ENCODE data around the gene USP47. TPM values are rescaled to one million over a fixed set of nuclear protein-coding genes. Genes with fewer than 3 reads are reported as not detected.

Gene USP47
- total and polyA plus RNA-seq, 2 of the 8 experiments (the other 6 are each of a cell fraction or from before 2014, with no cell fraction given) = 4.2 to 21.3 TPM

- no peak overlapping the region for H3K23ac ChIP-seq (ENCODE audit: insufficient read length)
- no peak overlapping the region for H4K91ac ChIP-seq (replicated peaks; ENCODE audit: insufficient read length, low read length)
- no peak overlapping the region for H3K18ac ChIP-seq (ENCODE audit: extremely low read depth, low read length)
- 90% methylated on average over 2 of the region's 2 CpGs; no CpG with 5 or more reads in 1 of the 2 experiments for WGBS, 2 experiments (ENCODE audit: extremely low coverage in 1 of 2, insufficient coverage in 1 of 2, insufficient read length in 1 of 2, insufficient replicate concordance in 2 of 2, low coverage in 1 of 2, low lambda C conversion rate in 2 of 2, missing lambda C conversion rate in 1 of 2)
- H4K5ac ChIP-seq (ENCODE audit: insufficient read length, low read depth, low read length) = no peak overlapping the region
- no peak overlapping the region for H2AFZ ChIP-seq (ENCODE audit: low read length)
- H2BK20ac ChIP-seq (ENCODE audit: low read length) = no peak overlapping the region
- no peak for FAIRE-seq
- H3K9ac ChIP-seq (replicated peaks in 1 of 4; ENCODE audit: extremely low read depth in 1 of 4, low read depth in 3 of 4, low read length in 3 of 4) = no peak overlapping the region
- no peaks in the 10 kb centered on the region for H3K27me3 ChIP-seq (replicated peaks in 1 of 4; ENCODE audit: control insufficient read depth in 3 of 4, extremely low read depth in 1 of 4, insufficient read depth in 3 of 4, low read length in 3 of 4)
- ChIA-PET POLR2A (ENCODE audit: partially characterized antibody) (no interaction called here), CTCF (ENCODE audit: partially characterized antibody) (interaction anchor here (0.5 to 2.5 kb wide), 10 partner anchors 12 to 450 kb away, joined by 3 to 10 read pairs (median 4); no protein-coding TSS in a partner anchor)
- no peak overlapping the region for H3K4ac ChIP-seq (replicated peaks; ENCODE audit: insufficient read length, low read depth, low read length)
- no peak overlapping the region for H2BK15ac ChIP-seq (ENCODE audit: low read length)
- no peak overlapping the region for H3K56ac ChIP-seq (replicated peaks; ENCODE audit: insufficient read length, low read depth, low read length)
- no peak overlapping the region for H3K14ac ChIP-seq (ENCODE audit: insufficient read length)
- no peaks in the 10 kb centered on the region for H3K79me2 ChIP-seq (ENCODE audit: control insufficient read depth in 1 of 2, insufficient read depth in 2 of 2, low read length in 2 of 2)
- H4K8ac ChIP-seq (ENCODE audit: extremely low read depth, insufficient read depth, low read length) = no peak overlapping the region
- DNase-seq (ENCODE audit: low read depth in 1 of 2, low spot score in 2 of 2) = no peak
- H4K20me1 ChIP-seq (replicated peaks in 1 of 2; ENCODE audit: control insufficient read depth in 1 of 2, insufficient read depth in 2 of 2, low read length in 2 of 2) = peaks cover 0 to 3% of the 10 kb centered on the region in 2 experiments
- H3K23me2 ChIP-seq (ENCODE audit: low read depth, low read length) = no peaks in the 10 kb centered on the region
- no peak overlapping the region for H3K4me3 ChIP-seq (ENCODE audit: extremely low read depth in 1 of 4, insufficient read depth in 2 of 4, low read depth in 3 of 4, low read length in 4 of 4)
- H3K27ac ChIP-seq (ENCODE audit: low read depth, low read length) = no peak overlapping the region
- H3K79me1 ChIP-seq (ENCODE audit: low read depth, low read length) = no peaks in the 10 kb centered on the region
- H2BK120ac ChIP-seq (replicated peaks; ENCODE audit: low read depth, low read length) = no peak overlapping the region
- H3K4me1 ChIP-seq (replicated peaks in 1 of 4; ENCODE audit: control insufficient read depth in 3 of 4, insufficient read depth in 4 of 4, low read length in 3 of 4) = no peaks in the 10 kb centered on the region
- TF ChIP-seq KDM1A (IDR thresholded peaks at IDR 0.05; ENCODE audit: borderline replicate concordance, low read length) (no peak), EZH2 (IDR thresholded peaks at IDR 0.05; ENCODE audit: low read depth, low read length, severe bottlenecking) (no peak), POLR2A (IDR thresholded peaks at IDR 0.05; ENCODE audit: control extremely low read depth in 1 of 2, low read depth in 2 of 2, low read length in 2 of 2) (no peak), CHD1 (IDR thresholded peaks at IDR 0.05; ENCODE audit: low read depth, low read length) (no peak), SP4 (IDR thresholded peaks at IDR 0.05; ENCODE audit: low read length) (no peak), BRCA1 (IDR thresholded peaks at IDR 0.05; ENCODE audit: low read depth, low read length) (no peak), NANOG (IDR thresholded peaks at IDR 0.05; ENCODE audit: insufficient read depth, low read depth, low read length, poor library complexity, severe bottlenecking) (no peak), ZNF274 (IDR thresholded peaks at IDR 0.05; ENCODE audit: borderline replicate concordance, extremely low read depth, low read length) (no peak), ASH2L (IDR thresholded peaks at IDR 0.05; ENCODE audit: low read length) (no peak), RXRA (IDR thresholded peaks at IDR 0.05; ENCODE audit: insufficient read depth, low read depth, low read length) (no peak), RBBP5 (IDR thresholded peaks at IDR 0.05; ENCODE audit: borderline replicate concordance, low read depth, low read length) (no peak), RNF2 (IDR thresholded peaks at IDR 0.05; ENCODE audit: borderline replicate concordance, low read depth, low read length, missing control alignments, poor library complexity, severe bottlenecking) (no peak), CREB1 (IDR thresholded peaks at IDR 0.05) (no peak)
- no peak overlapping the region for H2BK5ac ChIP-seq (ENCODE audit: low read depth, low read length)
- no peak overlapping the region for H3K4me2 ChIP-seq (ENCODE audit: insufficient read depth in 1 of 2, low read depth in 2 of 2, low read length in 2 of 2)
- peaks cover 0 to 19% (median 3%) of the 10 kb centered on the region in 4 experiments; a peak in 4 of 8 replicates for H3K36me3 ChIP-seq (ENCODE audit: control insufficient read depth in 2 of 4, insufficient read depth in 4 of 4, low read length in 3 of 4)
- no peak overlapping the region for H2BK12ac ChIP-seq (ENCODE audit: low read depth, low read length)
- H2AK5ac ChIP-seq (ENCODE audit: low read depth, low read length) = no peak overlapping the region
- H3K9me3 ChIP-seq (ENCODE audit: insufficient read depth in 2 of 2, low read depth in 1 of 2, low read length in 1 of 2) = no peaks in the 10 kb centered on the region
Measured at GRCh38 chr11:11946878-11947277, 105.1 kb downstream of the USP47 start.
